ENCODE measurements around the gene UNC13C.

GRCh38 chr15:54462511-54462913 is 484.3 kb downstream of the UNC13C start:
- TF ChIP-seq CTCF (IDR thresholded peaks at IDR 0.05; ENCODE audit: insufficient read depth, low read depth, low read length) (no peak), EZH2 (IDR thresholded peaks at IDR 0.05; ENCODE audit: insufficient read depth, low read length) (no peak)

Measured in astrocyte (in vitro differentiated cells and primary cell).